ENCODE data around the gene KISS1R.

Gene KISS1R

DNA sequence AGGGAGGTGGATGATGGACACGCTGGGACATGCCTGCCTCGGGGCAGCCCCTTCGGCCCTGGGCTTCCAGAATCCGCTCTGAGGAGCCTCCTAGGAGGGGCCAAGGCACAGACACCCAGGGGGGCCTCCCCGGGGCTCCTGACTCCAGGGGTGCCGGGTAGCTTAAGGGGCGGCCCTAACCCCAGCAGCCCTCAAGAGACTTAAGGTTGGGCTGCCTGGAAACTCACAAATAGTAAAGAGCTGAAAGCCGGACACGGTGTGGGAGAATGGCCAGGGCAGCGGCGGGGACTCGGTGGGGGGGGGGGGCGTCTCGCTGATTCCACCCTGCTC lies 16.4 kb downstream of the KISS1R start:
- Histone ChIP-seq H3K36me3 (peaks cover 17% of the 10 kb centered on the region), H3K4me3 (ENCODE audit: low read depth, low read length) (no peak overlapping the region), H3K9me3 (no peaks in the 10 kb centered on the region), H3K4me1 (peaks cover 25% of the 10 kb centered on the region), H3K27me3 (no peaks in the 10 kb centered on the region)
- DNase-seq: no peak
- TF ChIP-seq CTCF (IDR thresholded peaks at IDR 0.05; ENCODE audit: low read depth, low read length): no peak

DNA sequence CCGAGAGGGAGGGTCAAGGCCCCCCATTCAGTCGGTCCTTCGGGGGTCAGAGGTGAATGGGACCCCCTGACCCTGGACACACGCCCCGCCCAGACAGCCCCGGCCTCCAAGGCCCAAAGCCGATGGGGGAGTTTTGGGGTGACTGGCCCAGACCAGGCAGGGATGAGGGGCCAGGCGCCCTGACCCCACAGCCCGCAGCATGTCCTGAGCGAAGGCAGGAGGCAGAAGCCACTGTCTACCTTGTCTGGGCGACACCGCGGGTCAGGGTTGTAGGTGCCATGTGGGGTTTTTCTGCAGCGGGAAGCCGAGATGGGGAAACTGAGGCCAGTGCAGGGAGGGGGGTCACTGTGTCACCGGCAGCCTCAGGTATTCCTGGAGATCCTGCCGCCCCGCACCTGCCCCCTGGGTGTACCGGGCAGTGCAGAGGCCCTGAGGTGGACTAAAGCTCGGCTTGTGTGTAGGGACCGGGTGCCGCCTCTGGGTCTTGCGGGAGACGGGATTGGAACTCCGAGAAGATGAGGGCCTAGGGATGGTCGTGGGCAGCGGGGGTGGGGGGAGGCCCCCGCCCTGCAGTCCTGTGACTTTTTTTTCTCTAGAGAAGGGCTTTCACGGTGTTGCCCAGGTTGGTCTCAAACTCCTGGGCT lies 17.2 kb downstream of the KISS1R start:
- peaks cover 25% of the 10 kb centered on the region for H3K4me1 ChIP-seq
- TF ChIP-seq CTCF (IDR thresholded peaks at IDR 0.05; ENCODE audit: low read depth, low read length): no peak
- no peaks in the 10 kb centered on the region for H3K9me3 ChIP-seq
- no peak overlapping the region for H3K4me3 ChIP-seq (ENCODE audit: low read depth, low read length)
- peaks cover 17% of the 10 kb centered on the region for H3K36me3 ChIP-seq
- DNase-seq: no peak
- no peaks in the 10 kb centered on the region for H3K27me3 ChIP-seq

DNA sequence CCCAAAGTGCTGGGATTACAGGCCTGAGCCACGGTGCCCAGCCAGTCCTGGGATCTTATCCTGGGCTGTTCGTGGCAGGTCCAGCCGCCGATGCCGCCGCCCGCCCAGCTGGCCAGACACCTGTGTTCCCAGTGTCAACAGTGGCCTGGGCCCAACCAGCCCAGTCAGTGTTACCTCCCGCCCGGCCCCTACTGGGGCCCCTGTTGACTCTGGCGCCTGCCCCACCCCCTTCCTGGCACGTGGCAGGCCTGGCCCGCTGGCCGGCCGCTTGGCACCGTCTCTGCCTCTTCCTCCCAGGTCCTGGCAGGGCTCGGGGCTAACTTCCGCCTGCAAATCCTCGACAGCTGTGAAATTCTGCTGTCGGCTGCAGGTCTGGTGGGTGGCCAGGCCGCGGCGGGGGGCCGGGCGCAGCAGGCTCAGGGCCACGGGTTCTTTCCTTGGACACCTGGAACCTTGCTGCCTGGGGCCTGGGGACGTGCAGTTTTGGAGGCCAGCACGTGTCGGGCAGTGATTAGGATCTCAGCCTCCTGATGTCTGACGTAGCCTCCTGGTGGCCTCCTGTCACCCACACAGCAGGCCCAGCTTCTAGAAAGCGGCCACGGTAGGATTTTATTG lies 17.8 kb downstream of the KISS1R start:
- H3K9me3 ChIP-seq: no peaks in the 10 kb centered on the region
- H3K36me3 ChIP-seq: peaks cover 12% of the 10 kb centered on the region
- no peaks in the 10 kb centered on the region for H3K27me3 ChIP-seq
- DNase-seq: peak; percentile 82
- H3K4me1 ChIP-seq: peaks cover 29% of the 10 kb centered on the region
- no peak overlapping the region for H3K4me3 ChIP-seq (ENCODE audit: low read depth, low read length)
- TF ChIP-seq CTCF (IDR thresholded peaks at IDR 0.05; ENCODE audit: low read depth, low read length): no peak

GRCh38 chr19:936175-936546 lies 19.0 kb downstream of the KISS1R start:
- H3K9me3 ChIP-seq: no peaks in the 10 kb centered on the region
- H3K36me3 ChIP-seq: peaks cover 12% of the 10 kb centered on the region
- no peaks in the 10 kb centered on the region for H3K27me3 ChIP-seq
- H3K4me3 ChIP-seq (ENCODE audit: low read depth, low read length): no peak overlapping the region
- DNase-seq: no peak
- no peak for TF ChIP-seq CTCF (IDR thresholded peaks at IDR 0.05; ENCODE audit: low read depth, low read length)
- peaks cover 38% of the 10 kb centered on the region for H3K4me1 ChIP-seq

DNA sequence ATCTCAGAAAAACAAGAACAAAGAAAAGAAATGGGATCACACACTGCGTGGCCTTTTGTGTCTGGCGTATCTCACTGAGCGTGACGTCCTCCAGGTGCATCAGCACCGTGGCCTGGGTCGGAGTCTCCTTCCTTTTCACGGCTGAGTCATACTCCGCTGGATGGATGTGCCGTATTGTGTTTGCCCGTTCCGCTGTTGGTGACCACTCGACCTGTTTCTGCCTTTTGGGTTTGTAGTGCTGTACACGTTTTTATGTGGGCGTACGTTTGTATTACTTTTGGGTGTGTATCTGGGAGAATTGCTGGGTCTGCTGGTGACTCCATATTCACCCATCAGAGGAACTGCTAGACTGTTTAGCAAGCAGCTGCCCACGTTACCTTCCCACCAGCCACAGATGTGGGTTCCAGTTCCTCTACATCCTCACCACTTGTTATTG lies 20.1 kb downstream of the KISS1R start:
- Histone ChIP-seq H3K4me3 (ENCODE audit: low read depth, low read length) (no peak overlapping the region), H3K9me3 (no peaks in the 10 kb centered on the region), H3K36me3 (peaks cover 9% of the 10 kb centered on the region), H3K4me1 (peaks cover 40% of the 10 kb centered on the region), H3K27me3 (no peaks in the 10 kb centered on the region)
- no peak for TF ChIP-seq CTCF (IDR thresholded peaks at IDR 0.05; ENCODE audit: low read depth, low read length)
- DNase-seq: no peak

- no peaks in the 10 kb centered on the region for H3K9me3 ChIP-seq
These were observed 21.2 kb downstream of the KISS1R start for GRCh38 chr19:938233-938923.

More at GRCh38 chr19:938233-938923, 21.2 kb downstream of the KISS1R start:
- Histone ChIP-seq H3K36me3 (peaks cover 9% of the 10 kb centered on the region), H3K27me3 (no peaks in the 10 kb centered on the region), H3K4me1 (peaks cover 33% of the 10 kb centered on the region), H3K4me3 (ENCODE audit: low read depth, low read length) (no peak overlapping the region)
- no peak for TF ChIP-seq CTCF (IDR thresholded peaks at IDR 0.05; ENCODE audit: low read depth, low read length)
- DNase-seq: no peak

All from BE2C (cell line).